HCT116 (cell line): ENCODE data around the gene ZAP70. TPM values are rescaled to one million over a fixed set of nuclear protein-coding genes. Genes with fewer than 3 reads are reported as not detected.

ENCODE experiments used
- ATAC-seq: fragments of 200-7000 bp; cut with Tn5 transposase; 2 replicates; pipeline ENCODE4 v1.9.1; 2020; ENCODE audit warnings: mild to moderate bottlenecking, moderate library complexity
- BruUV-seq: library from RNA; stranded (reverse); fragments of 400-500 nt; replicated peaks from 2 replicates; lab custom pipeline; 2021; lab: Mats Ljungman, UMichigan
- CTCF ChIA-PET: fragments of 300-600 bp; sonication (Branson Sonifier 250); formaldehyde crosslinking; loops from one replicate; lab custom pipeline; 2021; ENCODE audit warnings: antibody characterized with exemption; lab: Charles Lee
- POLR2A ChIA-PET: fragments of 300-600, 350-600 bp; sonication (Branson Sonifier 250); formaldehyde crosslinking; loops from one replicate; lab custom pipeline; 2021; ENCODE audit warnings: antibody characterized with exemption; lab: Charles Lee
- RAD21 ChIA-PET, 2 experiments: fragments of 300-600 bp; sonication (Branson Sonifier 250); formaldehyde crosslinking; loops; one replicate each; lab custom pipeline; 2023; ENCODE audit warnings: low total read pairs in 2 of 2; ENCODE audit not compliant: uncharacterized antibody in 2 of 2, unreplicated experiment in 2 of 2, low non-redundant PET in 1 of 2; lab: Charles Lee
- DNase-seq: peaks from one replicate; pipeline ENCODE4 v3.0.0-alpha.2; 2010; ENCODE audit warnings: low read depth, low spot score
- H2AFZ ChIP-seq: fragments of 200-600 bp; shearing (Covaris generic), sonication (generic); 2 replicates; pipeline ENCODE4 v1.6.1; 2017; ENCODE audit warnings: low read depth, mixed run types, mixed read lengths, antibody characterized with exemption, low read length; ENCODE audit not compliant: poor library complexity, severe bottlenecking
- H3K27ac ChIP-seq: 2 replicates; pipeline ENCODE4 v1.5.1; 2012; ENCODE audit warnings: low read depth, low read length
- H3K27me3 ChIP-seq: fragments of 200-600 bp; sonication (generic); 2 replicates; pipeline ENCODE4 v1.6.1; 2016; ENCODE audit warnings: mixed run types, low read length, mixed read lengths; ENCODE audit not compliant: insufficient read depth
- H3K36me3 ChIP-seq, 2 experiments: fragments of 200-500 bp in 1 of 2; fragments of 200-600 bp in 1 of 2; sonication (Bioruptor generic) in 1 of 2; sonication (generic) in 1 of 2; 2 replicates each; pipeline versions ENCODE4 v1.5.1 to v1.6.1; 2014 to 2016; ENCODE audit warnings: low read length in 2 of 2, inconsistent platforms in 1 of 2, mixed read lengths in 1 of 2, mixed run types in 1 of 2; ENCODE audit not compliant: insufficient read depth in 2 of 2, control insufficient read depth in 1 of 2
- H3K4me1 ChIP-seq, 2 experiments: fragments of 200-600 bp in 1 of 2; sonication (generic) in 1 of 2; 2 replicates each; pipeline versions ENCODE4 v1.5.1 to v1.6.1; 2012 to 2017; ENCODE audit warnings: low read length in 2 of 2, inconsistent platforms in 1 of 2, mild to moderate bottlenecking in 1 of 2, mixed read lengths in 1 of 2, mixed run types in 1 of 2, moderate library complexity in 1 of 2; ENCODE audit not compliant: insufficient read depth in 2 of 2, control insufficient read depth in 1 of 2
- H3K4me2 ChIP-seq: fragments of 200-600 bp; sonication (generic); 2 replicates; pipeline ENCODE4 v1.6.1; 2017; ENCODE audit warnings: mixed run types, low read length, mixed read lengths
- H3K4me3 ChIP-seq, 2 experiments: fragments of 200-600 bp in 1 of 2; sonication (generic) in 1 of 2; replicated peaks in 1 of 2; 2 replicates each; pipeline ENCODE4 v1.5.1; 2011 to 2016; ENCODE audit warnings: low read length in 2 of 2, control low read depth in 1 of 2, low read depth in 1 of 2, mild to moderate bottlenecking in 1 of 2, mixed read lengths in 1 of 2, mixed run types in 1 of 2
- H3K79me2 ChIP-seq: fragments of 200-600 bp; sonication (generic); 2 replicates; pipeline ENCODE4 v1.6.1; 2017; ENCODE audit warnings: mild to moderate bottlenecking, mixed run types, low read length, moderate library complexity, mixed read lengths; ENCODE audit not compliant: insufficient read depth
- H3K9ac ChIP-seq: fragments of 200-600 bp; sonication (generic); 2 replicates; pipeline ENCODE4 v1.6.1; 2016; ENCODE audit warnings: low read length, mixed read lengths
- H3K9me2 ChIP-seq: fragments of 200-600 bp; sonication (generic), shearing (Covaris generic); 2 replicates; pipeline ENCODE4 v1.6.1; 2017; ENCODE audit warnings: mixed run types, mild to moderate bottlenecking, moderate library complexity; ENCODE audit not compliant: insufficient read depth
- H3K9me3 ChIP-seq, 2 experiments: fragments of 200-500 bp in 1 of 2; fragments of 200-600 bp in 1 of 2; sonication (Bioruptor generic) in 1 of 2; sonication (generic) in 1 of 2; 2 replicates each; pipeline ENCODE4 v1.6.1; 2014 to 2017; ENCODE audit warnings: low read length in 2 of 2, mixed read lengths in 2 of 2, inconsistent platforms in 1 of 2, low read depth in 1 of 2, mild to moderate bottlenecking in 1 of 2, mixed run types in 1 of 2, moderate library complexity in 1 of 2; ENCODE audit not compliant: control insufficient read depth in 1 of 2, insufficient read depth in 1 of 2
- H4K20me1 ChIP-seq: fragments of 200-600 bp; sonication (generic), shearing (Covaris generic); 2 replicates; pipeline ENCODE4 v1.6.1; 2017; ENCODE audit warnings: mixed run types, mild to moderate bottlenecking, moderate library complexity; ENCODE audit not compliant: insufficient read depth
- ATF3 ChIP-seq: IDR thresholded peaks from 2 replicates; pipeline ENCODE4 v1.6.1; 2012
- CBX3 ChIP-seq: IDR thresholded peaks from 2 replicates; pipeline ENCODE4 v1.6.1; 2012; ENCODE audit warnings: low read depth
- CEBPB ChIP-seq: IDR thresholded peaks from 2 replicates; pipeline ENCODE4 v1.6.1; 2012; ENCODE audit warnings: low read depth
- EGR1 ChIP-seq: IDR thresholded peaks from 2 replicates; pipeline ENCODE4 v1.6.1; 2012; ENCODE audit warnings: low read depth
- ELF1 ChIP-seq: IDR thresholded peaks from 2 replicates; pipeline ENCODE4 v1.6.1; 2012; ENCODE audit warnings: low read depth, borderline replicate concordance
- EZH2 ChIP-seq: fragments of 200-600 bp; sonication (generic); IDR thresholded peaks from 2 replicates; pipeline ENCODE4 v1.6.1; 2017; ENCODE audit warnings: antibody characterized with exemption, mixed run types
- FOSL1 ChIP-seq: IDR thresholded peaks from 2 replicates; pipeline ENCODE4 v1.6.1; 2012; ENCODE audit warnings: low read depth
- POLR2A ChIP-seq: IDR thresholded peaks from 2 replicates; pipeline ENCODE4 v1.7.0; 2011; ENCODE audit warnings: borderline replicate concordance; ENCODE audit not compliant: insufficient read depth, insufficient read length; ENCODE audit errors: extremely low read depth
- POLR2AphosphoS5 ChIP-seq: IDR thresholded peaks from 2 replicates; pipeline ENCODE4 v1.6.1; 2011; ENCODE audit warnings: mild to moderate bottlenecking, low read depth, low read length, moderate library complexity
- RAD21 ChIP-seq: IDR thresholded peaks from 2 replicates; pipeline ENCODE4 v1.6.1; 2012; ENCODE audit warnings: low read depth, mild to moderate bottlenecking
- REST ChIP-seq: IDR thresholded peaks from 2 replicates; pipeline ENCODE4 v1.6.1; 2012; ENCODE audit warnings: low read depth
- SP1 ChIP-seq: IDR thresholded peaks from 2 replicates; pipeline ENCODE4 v1.6.1; 2012; ENCODE audit warnings: low read depth
- SRF ChIP-seq: IDR thresholded peaks from 2 replicates; pipeline ENCODE4 v1.6.1; 2012; ENCODE audit warnings: low read depth
- ZFX ChIP-seq: fragments of 450-650 bp; IDR thresholded peaks from 2 replicates; pipeline ENCODE4 v1.6.1; 2017
- ZNF274 ChIP-seq: fragments of 200-500 bp; sonication (Bioruptor generic); IDR thresholded peaks from 2 replicates; pipeline ENCODE4 v1.6.1; 2014; ENCODE audit warnings: mild to moderate bottlenecking, low read depth, low read length, inconsistent platforms
- intact Hi-C: fragments of 100-400 bp; cut with micrococcal nuclease; formaldehyde crosslinking; loops from 2 replicates; pipeline ENCODE4 v1.10.0; 2022
- total RNA-seq: library from RNA; stranded (reverse); gene quantifications from one replicate; pipeline ENCODE4 v1.2.1, GENCODE V29; 2021; ENCODE audit not compliant: unreplicated experiment

ZAP70 gene
- total RNA-seq, 1 experiment from 2014 or later: 0.91 TPM

DNA sequence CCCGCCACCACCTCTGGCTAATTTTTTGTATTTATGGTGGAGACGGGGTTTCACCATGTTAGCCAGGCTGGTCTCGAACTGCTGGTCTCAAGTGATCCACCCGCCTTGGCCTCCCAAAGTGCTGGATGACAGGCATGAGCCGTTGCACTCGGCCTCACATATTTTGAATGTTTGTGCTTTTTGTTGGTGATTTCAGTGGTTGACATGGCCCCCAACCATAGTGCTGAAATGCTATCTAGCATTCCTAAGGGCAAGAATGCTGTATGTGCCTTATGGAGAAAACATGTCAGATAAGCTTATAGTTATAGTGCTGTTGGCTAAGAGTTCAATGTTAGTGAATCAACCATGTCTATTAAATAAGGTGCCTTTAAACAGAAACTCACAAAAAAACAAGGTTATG is 8.9 kb downstream of the ZAP70 start:
- H3K27me3 ChIP-seq: no peaks in the 10 kb centered on the region
- ChIA-PET RAD21 (interaction anchor here in 1 of 2 experiments (0.7 kb wide), 1 partner anchor 690 kb away, joined by 3 read pairs; no protein-coding TSS in a partner anchor), POLR2A (no interaction called here), CTCF (no interaction called here)
- BruUV-seq: no TSS peak
- no peak overlapping the region for H3K27ac ChIP-seq
- DNase-seq: no peak
- intact Hi-C loops: no loop called here
- no peak overlapping the region for H2AFZ ChIP-seq
- no peaks in the 10 kb centered on the region for H4K20me1 ChIP-seq
- no peak overlapping the region for H3K4me2 ChIP-seq
- TF ChIP-seq ATF3 (no peak), EZH2 (no peak), SP1 (no peak), POLR2AphosphoS5 (no peak), CEBPB (no peak), POLR2A (no peak), EGR1 (no peak), FOSL1 (no peak), RAD21 (no peak), REST (no peak), CBX3 (no peak), ZNF274 (no peak), ELF1 (no peak), SRF (no peak), ZFX (no peak)
- no peak for ATAC-seq
- H3K36me3 ChIP-seq: no peaks in the 10 kb centered on the region
- no peaks in the 10 kb centered on the region for H3K4me1 ChIP-seq
- no peaks in the 10 kb centered on the region for H3K9me3 ChIP-seq
- no peaks in the 10 kb centered on the region for H3K9me2 ChIP-seq
- H3K4me3 ChIP-seq: no peak overlapping the region
- H3K79me2 ChIP-seq: no peaks in the 10 kb centered on the region
- no peak overlapping the region for H3K9ac ChIP-seq
